ENCODE data around the gene CRISPLD2.

- no peak for TF ChIP-seq POLR2A (IDR thresholded peaks at IDR 0.05; ENCODE audit: low read length)
- no peak for TF ChIP-seq GATA1 (IDR thresholded peaks at IDR 0.05; ENCODE audit: low read depth, low read length)
Observed at GRCh38 chr16:84876873-84877606, 57.3 kb downstream of the CRISPLD2 start.

Data from erythroblast (primary cell).